ENCODE data around the gene BTBD9.

DNA sequence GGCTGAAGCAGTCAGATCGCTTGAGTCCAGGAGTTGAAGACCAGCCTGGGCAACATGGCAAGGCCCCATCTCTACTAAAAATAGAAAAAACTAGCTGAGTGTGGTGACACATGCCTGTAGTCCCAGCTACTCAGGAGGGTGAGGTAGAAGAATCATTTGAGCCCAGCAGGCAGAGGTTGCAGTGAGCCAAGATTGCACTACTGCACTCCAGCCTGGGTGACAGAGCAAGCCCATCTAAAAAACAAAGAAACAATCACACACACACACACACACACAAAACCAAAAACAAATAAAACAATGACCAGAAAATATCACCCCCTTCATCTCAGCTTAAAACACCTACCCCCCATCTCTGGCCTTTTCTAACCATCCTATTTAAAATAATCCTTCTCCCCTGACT, 68.0 kb downstream of the BTBD9 start:
- TF ChIP-seq, protein P1, sequence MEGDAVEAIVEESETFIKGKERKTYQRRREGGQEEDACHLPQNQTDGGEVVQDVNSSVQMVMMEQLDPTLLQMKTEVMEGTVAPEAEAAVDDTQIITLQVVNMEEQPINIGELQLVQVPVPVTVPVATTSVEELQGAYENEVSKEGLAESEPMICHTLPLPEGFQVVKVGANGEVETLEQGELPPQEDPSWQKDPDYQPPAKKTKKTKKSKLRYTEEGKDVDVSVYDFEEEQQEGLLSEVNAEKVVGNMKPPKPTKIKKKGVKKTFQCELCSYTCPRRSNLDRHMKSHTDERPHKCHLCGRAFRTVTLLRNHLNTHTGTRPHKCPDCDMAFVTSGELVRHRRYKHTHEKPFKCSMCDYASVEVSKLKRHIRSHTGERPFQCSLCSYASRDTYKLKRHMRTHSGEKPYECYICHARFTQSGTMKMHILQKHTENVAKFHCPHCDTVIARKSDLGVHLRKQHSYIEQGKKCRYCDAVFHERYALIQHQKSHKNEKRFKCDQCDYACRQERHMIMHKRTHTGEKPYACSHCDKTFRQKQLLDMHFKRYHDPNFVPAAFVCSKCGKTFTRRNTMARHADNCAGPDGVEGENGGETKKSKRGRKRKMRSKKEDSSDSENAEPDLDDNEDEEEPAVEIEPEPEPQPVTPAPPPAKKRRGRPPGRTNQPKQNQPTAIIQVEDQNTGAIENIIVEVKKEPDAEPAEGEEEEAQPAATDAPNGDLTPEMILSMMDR (IDR thresholded peaks at IDR 0.05 in 4 of 5, conservative IDR thresholded peaks at IDR 0.05 in 1 of 5): no peak
- no peak for TF ChIP-seq POLR2A (IDR thresholded peaks at IDR 0.05)
